Measurements from ENCODE around the gene CSNK2A2. TPM values are rescaled to one million over a fixed set of nuclear protein-coding genes. Genes with fewer than 3 reads are reported as not detected.

The CSNK2A2 gene
- total RNA-seq, 1 experiment from 2014 or later = 36.1 TPM

- no peak for DNase-seq (ENCODE audit: low read depth)
These were observed 59.1 kb downstream of the CSNK2A2 start for GRCh38 chr16:58138852-58139251.

GRCh38 chr16:58137581-58137980 is 60.3 kb downstream of the CSNK2A2 start:
- DNase-seq (ENCODE audit: low read depth) = no peak

DNA sequence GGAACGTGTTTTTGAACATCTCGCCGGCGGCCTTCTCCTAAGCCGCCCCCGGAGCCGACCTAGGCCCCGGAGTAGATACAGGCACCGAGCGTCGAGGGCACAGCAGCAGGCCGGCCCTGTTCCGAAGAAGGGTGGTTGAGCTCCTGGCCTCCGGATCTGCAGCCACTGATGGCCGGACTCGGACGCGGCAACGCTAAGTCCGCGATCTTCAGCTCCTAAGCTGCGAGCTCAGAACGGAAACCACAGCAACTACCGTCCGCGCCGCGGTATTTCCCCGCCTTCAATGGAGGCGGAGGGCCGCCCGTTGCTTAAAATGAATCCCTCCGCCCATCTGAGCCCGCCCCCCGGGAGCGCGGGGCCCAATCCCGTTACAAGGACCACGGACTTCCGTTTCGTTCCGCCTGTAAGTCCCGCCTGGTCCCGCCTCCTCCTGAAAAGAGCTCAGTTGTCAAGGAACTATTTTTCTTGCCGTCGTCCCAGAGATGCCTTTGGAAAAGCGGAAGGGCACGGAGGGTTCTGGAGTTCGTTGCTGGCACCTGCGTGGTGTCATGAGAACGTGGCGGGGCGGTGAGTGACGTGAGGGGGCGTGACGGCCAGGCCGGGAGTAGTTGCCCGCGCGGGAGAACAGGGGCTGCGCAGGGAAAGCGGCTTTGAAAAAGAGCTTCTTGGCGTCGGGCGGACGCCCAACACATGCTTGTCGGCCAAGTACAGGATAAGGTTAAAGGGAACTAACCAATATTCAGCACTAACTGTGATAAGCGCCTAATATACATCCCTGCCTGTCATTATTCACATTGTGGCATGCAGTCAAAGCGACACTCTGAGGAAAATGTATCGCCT is 68.6 kb downstream of the CSNK2A2 start, which contains the start of gene CFAP20:
TSS of gene CFAP20 (minus strand) at position 285 of the 840 bp plus-strand sequence. CDS start at position 19, 266 bp downstream.
- peak; percentile 100 for DNase-seq (ENCODE audit: low read depth)

- peak; percentile 17 for DNase-seq (ENCODE audit: low read depth)
These were observed 69.2 kb downstream of the CSNK2A2 start for GRCh38 chr16:58128711-58129096.

DNA sequence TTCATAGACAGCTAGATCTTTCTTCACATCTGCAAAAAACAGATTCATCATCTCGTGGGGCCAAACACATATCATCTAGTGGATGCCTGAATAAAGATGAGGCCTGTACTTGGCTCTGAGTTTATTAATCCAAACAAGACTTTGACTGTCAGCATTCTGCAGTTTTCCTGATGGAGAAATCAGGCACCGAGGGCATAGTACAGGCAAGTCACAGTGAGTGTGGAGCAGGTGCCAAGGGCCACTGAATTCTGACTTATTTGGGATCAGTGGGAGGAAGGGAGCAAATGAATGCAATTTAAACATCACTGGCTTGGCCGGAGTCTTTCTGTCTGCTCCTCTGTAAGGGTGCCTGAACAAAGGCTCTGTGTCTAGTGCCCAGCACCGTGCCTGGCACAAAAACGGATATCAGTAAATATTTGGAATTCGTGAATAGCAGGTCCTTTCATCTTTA is 69.7 kb downstream of the CSNK2A2 start:
- DNase-seq (ENCODE audit: low read depth) = no peak

- no peak for DNase-seq (ENCODE audit: low read depth)
These were observed 70.3 kb downstream of the CSNK2A2 start for GRCh38 chr16:58127634-58128033.

DNA sequence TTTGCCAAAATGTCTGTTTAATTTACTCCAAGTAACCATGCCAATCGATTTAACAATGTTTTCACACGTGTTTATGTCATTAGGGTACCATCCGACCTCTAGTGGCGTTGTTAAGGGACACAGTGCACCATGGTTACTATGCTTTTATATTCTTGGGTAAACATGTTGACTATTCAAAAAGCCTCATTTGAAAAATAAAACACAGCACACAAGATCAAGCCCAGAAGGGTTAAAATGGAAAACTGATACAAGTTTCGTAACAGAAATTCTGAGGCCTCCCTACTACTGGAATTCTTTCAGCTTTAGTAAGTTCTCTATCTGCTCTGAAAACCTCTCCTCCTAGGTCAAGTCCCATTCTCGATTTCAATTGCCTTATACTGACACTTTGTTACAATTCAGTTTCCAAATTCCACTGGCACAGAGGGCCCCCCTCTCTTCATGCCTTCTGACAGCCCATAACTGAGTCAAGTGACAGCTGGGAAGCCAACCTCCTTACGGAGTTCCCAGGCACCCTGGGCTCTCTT is 70.8 kb downstream of the CSNK2A2 start:
- DNase-seq (ENCODE audit: low read depth) = peak; percentile 61

DNA sequence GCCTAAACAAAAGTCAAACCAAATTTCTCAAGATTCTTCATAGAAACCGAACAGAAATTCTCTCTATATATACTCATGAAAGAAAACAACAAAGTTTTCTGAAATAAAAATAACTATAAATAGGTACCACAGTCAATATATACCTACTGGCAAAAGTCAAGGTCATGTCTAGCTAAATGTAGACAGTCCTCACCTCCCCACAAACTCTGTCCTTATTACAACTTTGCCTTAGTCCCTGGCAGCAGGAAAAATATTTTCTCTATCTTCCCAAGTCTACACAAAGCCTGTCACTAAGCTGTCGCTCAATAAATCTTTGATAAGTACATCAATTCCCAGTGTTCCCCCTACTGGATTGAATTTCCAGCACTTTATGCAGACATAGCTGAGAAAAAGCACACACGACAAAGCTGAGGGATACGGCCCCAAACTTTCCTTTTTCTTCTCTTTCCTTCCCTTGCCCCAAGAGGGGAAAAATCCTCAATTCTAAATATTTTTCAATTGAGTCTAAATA is 71.4 kb downstream of the CSNK2A2 start:
- no peak for DNase-seq (ENCODE audit: low read depth)

GRCh38 chr16:58125781-58126335 is 72.0 kb downstream of the CSNK2A2 start:
- DNase-seq (ENCODE audit: low read depth) = no peak

DNA sequence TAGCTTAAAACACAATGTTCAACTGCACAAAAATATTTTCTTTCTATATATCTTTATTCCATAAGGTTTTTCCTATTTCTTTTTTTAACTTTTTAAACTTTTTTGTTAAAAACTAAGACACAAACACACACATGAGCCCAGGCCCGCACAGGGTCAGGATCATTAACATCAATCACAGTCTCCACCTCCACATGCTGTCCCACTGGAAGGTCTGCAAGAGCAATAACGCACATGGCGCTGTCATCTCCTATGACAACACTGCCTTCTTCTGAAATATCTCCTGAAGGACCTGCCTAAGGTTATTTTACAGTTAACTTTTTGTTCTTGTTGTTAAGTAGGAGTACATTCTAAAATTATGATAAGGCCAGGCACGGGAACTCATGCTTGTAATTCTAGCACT is 72.9 kb downstream of the CSNK2A2 start:
- DNase-seq (ENCODE audit: low read depth) = no peak

GRCh38 chr16:58124601-58124915 is 73.3 kb downstream of the CSNK2A2 start:
- DNase-seq (ENCODE audit: low read depth) = no peak

- DNase-seq (ENCODE audit: low read depth) = no peak
These were observed 73.9 kb downstream of the CSNK2A2 start for GRCh38 chr16:58123896-58124600.

DNA sequence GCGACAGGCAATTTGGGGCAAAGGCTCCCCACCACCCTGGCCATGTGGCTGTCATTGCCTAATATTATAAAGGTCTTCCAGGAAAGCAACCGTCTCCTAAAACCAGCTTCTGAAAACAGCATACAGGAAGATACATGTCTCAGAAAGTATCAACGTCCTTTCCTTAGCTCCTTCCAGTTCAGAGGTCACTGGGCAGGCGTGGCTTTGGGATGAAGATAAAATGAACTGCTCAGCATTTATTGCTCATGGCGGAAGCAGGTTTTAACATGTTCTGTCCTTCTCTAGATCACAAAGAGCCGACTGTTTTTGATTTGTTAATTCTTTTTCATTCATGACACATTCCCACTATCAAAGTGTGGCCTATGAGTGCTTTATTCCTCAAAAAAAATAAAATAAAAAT is 76.8 kb downstream of the CSNK2A2 start:
- DNase-seq (ENCODE audit: low read depth) = no peak

DNA sequence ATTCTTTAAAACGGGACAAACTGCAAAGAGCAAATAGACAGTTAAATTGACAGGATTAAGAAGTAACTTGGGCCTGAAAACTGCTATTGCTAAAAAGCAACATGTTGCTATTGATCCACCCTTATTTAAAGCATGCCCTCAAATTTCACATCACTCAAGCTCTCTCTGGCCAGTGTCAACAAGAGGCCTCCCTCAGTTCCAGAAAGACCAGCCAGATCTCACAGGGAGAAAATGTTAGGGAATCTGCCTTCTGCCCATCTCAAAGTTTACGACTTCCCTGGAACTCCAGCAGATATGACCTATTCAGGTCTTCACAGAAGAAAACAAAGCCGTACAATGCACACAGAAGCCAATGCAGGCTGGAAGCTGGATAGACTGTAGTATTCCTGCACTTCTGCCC is 77.7 kb downstream of the CSNK2A2 start:
- no peak for DNase-seq (ENCODE audit: low read depth)

DNA sequence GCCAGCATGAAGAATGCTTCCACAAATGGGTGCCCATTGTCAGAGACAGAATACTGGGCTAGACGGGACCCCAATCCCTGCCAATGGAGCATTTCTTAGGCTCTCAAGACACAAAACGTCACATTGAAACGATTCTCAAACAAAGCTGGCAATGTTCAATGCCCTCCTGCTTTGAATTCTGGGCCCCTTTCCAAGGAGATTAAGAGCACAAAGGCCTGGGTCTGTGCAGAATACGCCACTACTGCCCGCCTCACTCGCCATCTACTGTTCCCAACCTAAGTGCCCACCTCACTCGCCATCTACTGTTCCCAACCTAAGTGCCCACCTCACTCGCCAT is 78.4 kb downstream of the CSNK2A2 start:
- no peak for DNase-seq (ENCODE audit: low read depth)

DNA sequence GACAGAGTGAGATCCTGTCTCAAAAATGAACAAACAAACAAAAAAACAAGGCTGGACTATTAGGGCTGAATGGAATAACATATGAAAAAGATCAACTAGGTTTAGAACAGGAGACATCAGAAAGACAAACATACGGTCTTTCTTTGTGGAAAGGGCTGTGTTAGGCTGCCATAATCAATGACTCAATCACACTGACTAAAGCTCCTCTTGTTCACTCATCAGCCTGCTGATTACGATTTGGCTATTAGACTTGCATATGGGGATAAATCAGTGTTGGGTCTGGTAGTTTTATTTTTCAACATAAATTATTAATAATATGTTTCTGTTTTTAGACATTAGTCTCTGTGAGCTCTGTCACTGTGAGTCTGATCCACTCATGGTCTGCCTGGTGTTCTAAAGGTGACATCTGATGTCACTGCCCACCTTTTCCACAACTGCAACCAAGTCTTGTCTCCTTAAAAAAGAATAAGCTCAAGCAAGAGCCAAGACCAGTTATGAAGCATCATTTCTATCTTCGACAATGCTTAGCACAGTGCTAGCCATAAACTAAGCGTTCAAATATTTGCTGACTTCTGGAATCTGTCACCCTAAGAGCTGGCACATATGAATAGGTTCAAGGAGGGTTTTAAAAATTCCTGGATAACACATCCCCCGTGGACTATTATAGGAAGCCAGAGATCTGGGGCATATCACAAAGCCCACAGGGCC is 79.0 kb downstream of the CSNK2A2 start:
- no peak for DNase-seq (ENCODE audit: low read depth)

GRCh38 chr16:58116529-58116928 is 81.4 kb downstream of the CSNK2A2 start:
- no peak for DNase-seq (ENCODE audit: low read depth)

DNA sequence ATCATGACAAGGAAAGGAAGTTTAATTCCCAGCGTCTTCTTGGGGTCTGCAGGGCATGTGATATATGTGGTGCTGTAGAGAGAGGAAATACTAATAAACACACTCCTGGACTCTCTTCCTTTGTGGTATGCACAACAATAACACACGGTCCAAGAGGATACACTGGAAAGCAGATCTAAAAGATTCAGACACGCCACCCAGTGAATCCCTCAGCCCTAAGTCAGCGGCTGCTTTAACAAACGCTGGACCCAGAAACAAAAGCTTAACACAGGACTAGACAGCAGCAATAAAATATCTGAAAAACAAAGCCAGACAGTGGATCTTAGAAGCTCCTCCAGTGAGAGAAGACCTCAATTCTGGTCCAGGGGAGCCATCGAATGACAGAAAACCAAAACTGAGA is 81.8 kb downstream of the CSNK2A2 start:
- no peak for DNase-seq (ENCODE audit: low read depth)

DNA sequence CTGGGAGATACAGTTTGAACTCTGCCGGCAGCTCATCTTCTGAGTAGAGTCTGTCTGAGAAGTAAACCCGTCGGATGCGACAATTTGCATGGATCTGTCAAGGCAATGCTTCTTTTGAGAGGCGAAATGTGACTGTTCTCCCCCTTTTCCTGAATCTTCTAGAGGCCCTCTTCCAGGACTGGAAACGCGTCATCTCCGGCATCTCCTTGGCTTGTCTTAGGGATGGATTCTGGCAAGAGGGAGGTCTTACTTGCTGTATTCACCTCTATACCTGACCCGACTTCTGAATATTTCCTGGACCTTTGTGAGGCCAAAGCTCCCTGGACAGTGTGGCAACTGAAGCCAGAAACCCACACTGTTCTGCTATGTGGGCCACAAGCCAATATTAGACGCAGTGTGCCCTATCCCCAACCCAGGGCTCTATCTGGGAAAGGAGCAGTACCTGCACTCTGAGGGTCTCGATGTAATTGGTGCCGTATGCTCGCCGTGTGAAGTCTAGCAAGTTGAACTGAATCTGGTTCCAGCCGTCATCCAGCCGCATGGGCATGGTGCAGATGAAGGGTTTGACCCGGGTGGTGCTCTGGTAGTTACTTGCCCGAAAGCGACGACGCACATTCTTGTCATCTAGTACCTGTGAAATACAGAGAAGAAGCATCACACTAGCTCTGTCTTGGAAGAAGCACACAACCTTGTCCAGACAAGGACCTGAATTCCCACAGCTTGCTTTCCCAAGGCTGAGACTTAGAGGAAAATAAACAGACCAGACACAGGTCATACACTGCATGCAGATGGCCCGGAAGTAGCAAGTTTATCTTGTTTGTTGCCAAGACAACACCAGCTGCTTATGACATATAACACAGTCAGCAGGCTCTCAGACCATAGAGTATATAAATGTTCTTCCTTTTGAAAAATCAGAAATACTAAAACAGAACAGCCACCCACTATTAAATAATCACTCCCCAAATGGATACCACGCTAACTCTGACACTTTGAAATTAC is 82.8 kb downstream of the CSNK2A2 start:
- peak; percentile 18 for DNase-seq (ENCODE audit: low read depth)

DNA sequence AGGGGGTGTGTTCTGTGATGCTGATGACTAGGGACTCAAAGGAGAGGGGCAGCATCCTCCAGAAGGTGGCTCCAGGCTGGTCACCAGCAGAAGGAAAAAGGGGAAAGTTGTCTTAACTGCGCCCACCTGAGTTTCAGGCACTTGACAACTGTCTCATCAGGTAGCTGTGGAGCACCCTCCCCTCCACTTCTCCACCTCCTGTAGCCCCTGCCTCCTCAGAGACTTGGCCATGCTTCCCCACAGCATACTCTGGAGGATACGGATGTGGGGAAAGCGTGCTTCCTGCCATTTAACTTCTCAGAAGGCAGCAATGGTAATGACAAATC is 86.6 kb downstream of the CSNK2A2 start:
- DNase-seq (ENCODE audit: low read depth) = no peak

Data from M059J (cell line).